SU-DHL-6 (cell line): ENCODE data around the gene RIC8A.
"Not testable (repeated sequence)": the region's sequence is repeated elsewhere in the genome, so short reads cannot be mapped to it uniquely, and the experiment has no call there.

Experiments used
- H2AFZ ChIP-seq: fragments of 200-600 bp; sonication (generic); 2 replicates; pipeline ENCODE4 v1.6.1; 2014; ENCODE audit warnings: low read depth, mild to moderate bottlenecking, moderate library complexity, mixed read lengths, antibody characterized with exemption, low read length; ENCODE audit not compliant: severe bottlenecking
- H3F3A ChIP-seq: fragments of 200-600 bp; shearing (Covaris generic); 2 replicates; pipeline ENCODE4 v1.6.0; 2016; ENCODE audit warnings: antibody characterized with exemption, mild to moderate bottlenecking; ENCODE audit not compliant: insufficient read depth
- H3K27ac ChIP-seq: fragments of 200-600 bp; sonication (generic); 2 replicates; pipeline ENCODE4 v1.5.1; 2016; ENCODE audit warnings: low read depth, mild to moderate bottlenecking, low read length, moderate library complexity, mixed read lengths
- H3K27me3 ChIP-seq: fragments of 200-600 bp; sonication (generic), shearing (Covaris generic); 2 replicates; pipeline ENCODE4 v1.6.0; 2014; ENCODE audit warnings: mild to moderate bottlenecking, low read length
- H3K36me3 ChIP-seq: fragments of 200-600 bp; sonication (generic); 2 replicates; pipeline ENCODE4 v1.6.1; 2014; ENCODE audit warnings: mild to moderate bottlenecking, low read length, mixed read lengths
- H3K4me2 ChIP-seq: fragments of 300-600, 200-600 bp; shearing (Covaris generic), sonication (generic); 2 replicates; pipeline ENCODE4 v1.6.0; 2014; ENCODE audit warnings: low read length, low read depth, mild to moderate bottlenecking; ENCODE audit not compliant: poor library complexity, severe bottlenecking
- H3K4me3 ChIP-seq: fragments of 200-600 bp; sonication (generic); 2 replicates; pipeline ENCODE4 v1.5.1; 2014; ENCODE audit warnings: antibody characterized with exemption, low read length, mild to moderate bottlenecking, mixed read lengths; ENCODE audit not compliant: insufficient read depth, poor library complexity, severe bottlenecking
- H3K79me2 ChIP-seq: fragments of 200-600 bp; sonication (generic); 2 replicates; pipeline ENCODE4 v1.6.1; 2014; ENCODE audit warnings: mild to moderate bottlenecking, low read length, moderate library complexity; ENCODE audit not compliant: insufficient read depth
- H3K9ac ChIP-seq: fragments of 200-600 bp; sonication (generic); 2 replicates; pipeline ENCODE4 v1.7.0; 2014; ENCODE audit warnings: mild to moderate bottlenecking, low read length
- H3K9me2 ChIP-seq: fragments of 200-600 bp; sonication (generic); replicated peaks from 2 replicates; pipeline ENCODE4 v1.6.1; 2014; ENCODE audit warnings: low read length; ENCODE audit not compliant: insufficient read depth
- H3K9me3 ChIP-seq: fragments of 200-600 bp; sonication (generic); 2 replicates; pipeline ENCODE4 v1.6.1; 2014; ENCODE audit warnings: low read length, mixed read lengths; ENCODE audit not compliant: insufficient read depth
- H4K20me1 ChIP-seq: fragments of 200-600 bp; sonication (generic); 2 replicates; pipeline ENCODE4 v1.6.1; 2014; ENCODE audit warnings: low read depth, mild to moderate bottlenecking, antibody characterized with exemption, low read length, moderate library complexity, mixed read lengths
- CTCF ChIP-seq: fragments of 200-600 bp; sonication (generic); IDR thresholded peaks from one replicate; pipeline ENCODE4 v1.5.1; 2017; ENCODE audit warnings: antibody characterized with exemption, mild to moderate bottlenecking, low read length, moderate library complexity; ENCODE audit not compliant: insufficient read depth, poor library complexity, severe bottlenecking
- EZH2phosphoT487 ChIP-seq: fragments of 200-600 bp; sonication (generic), shearing (Covaris generic); conservative IDR thresholded peaks from 2 replicates; pipeline ENCODE4 v1.6.1; 2018; ENCODE audit warnings: mild to moderate bottlenecking, antibody characterized with exemption, low read length, moderate library complexity, mixed read lengths

The RIC8A gene

GRCh38 chr11:192674-193128 is 14.8 kb upstream of the RIC8A start, which contains the start of gene SCGB1C1:
SCGB1C1 (plus strand) TSS chr11:193078; CDS start chr11:193100, 22 bp downstream.
- not testable (repeated sequence) for H3K4me3 ChIP-seq, H3K27me3 ChIP-seq, H4K20me1 ChIP-seq, H3K27ac ChIP-seq, H3K9ac ChIP-seq, H3K79me2 ChIP-seq, H3K36me3 ChIP-seq, H3F3A ChIP-seq, H3K9me2 ChIP-seq, H3K4me2 ChIP-seq, H3K9me3 ChIP-seq, H2AFZ ChIP-seq

GRCh38 chr11:193481-193880 is 14.0 kb upstream of the RIC8A start:
- H2AFZ ChIP-seq, H3K79me2 ChIP-seq, H3K9ac ChIP-seq, H3K9me2 ChIP-seq, H3K9me3 ChIP-seq, H3K4me3 ChIP-seq, H3K27me3 ChIP-seq, H3K4me2 ChIP-seq, H4K20me1 ChIP-seq, H3F3A ChIP-seq, H3K27ac ChIP-seq, H3K36me3 ChIP-seq: not testable (repeated sequence)

- H3K79me2 ChIP-seq = no peaks in the 10 kb centered on the region
- H2AFZ ChIP-seq = no peak overlapping the region
- H3K27me3 ChIP-seq = no peaks in the 10 kb centered on the region
- H3K4me3 ChIP-seq = no peak overlapping the region
- H3K9me2 ChIP-seq = no peaks in the 10 kb centered on the region
- no peaks in the 10 kb centered on the region for H3K9me3 ChIP-seq
- TF ChIP-seq CTCF (no peak), EZH2phosphoT487 (no peak)
- H3K4me2 ChIP-seq = no peak overlapping the region
- no peak overlapping the region for H3K9ac ChIP-seq
- H3F3A ChIP-seq = no peaks in the 10 kb centered on the region
- no peak overlapping the region for H3K27ac ChIP-seq
- no peaks in the 10 kb centered on the region for H3K36me3 ChIP-seq
- H4K20me1 ChIP-seq = no peaks in the 10 kb centered on the region
Measured at GRCh38 chr11:196786-197731, 10.4 kb upstream of the RIC8A start.

- Histone ChIP-seq H3K27me3 (no peaks in the 10 kb centered on the region), H4K20me1 (no peaks in the 10 kb centered on the region), H3K9me2 (no peaks in the 10 kb centered on the region)
Measured at GRCh38 chr11:197741-198235, 9.7 kb upstream of the RIC8A start.

More at GRCh38 chr11:197741-198235, 9.7 kb upstream of the RIC8A start:
- Histone ChIP-seq H3K4me3 (no peak overlapping the region), H3K9ac (no peak overlapping the region), H3F3A (no peaks in the 10 kb centered on the region), H3K4me2 (no peak overlapping the region), H3K79me2 (no peaks in the 10 kb centered on the region), H3K9me3 (no peaks in the 10 kb centered on the region), H3K36me3 (no peaks in the 10 kb centered on the region), H2AFZ (no peak overlapping the region), H3K27ac (no peak overlapping the region)
- no peak for TF ChIP-seq EZH2phosphoT487
- TF ChIP-seq CTCF = no peak
